EL (cell line): ENCODE results near the gene ANK3.
A peak's percentile ranks its signal among the peaks of the same experiment; 100 is the strongest.
"Not testable (repeated sequence)": the region's sequence is repeated elsewhere in the genome, so short reads cannot be mapped to it uniquely, and the experiment has no call there.

Source experiments
- DNase-seq: peaks from one replicate; pipeline ENCODE4 v3.0.0-alpha.2; 2016

ANK3 gene

DNA sequence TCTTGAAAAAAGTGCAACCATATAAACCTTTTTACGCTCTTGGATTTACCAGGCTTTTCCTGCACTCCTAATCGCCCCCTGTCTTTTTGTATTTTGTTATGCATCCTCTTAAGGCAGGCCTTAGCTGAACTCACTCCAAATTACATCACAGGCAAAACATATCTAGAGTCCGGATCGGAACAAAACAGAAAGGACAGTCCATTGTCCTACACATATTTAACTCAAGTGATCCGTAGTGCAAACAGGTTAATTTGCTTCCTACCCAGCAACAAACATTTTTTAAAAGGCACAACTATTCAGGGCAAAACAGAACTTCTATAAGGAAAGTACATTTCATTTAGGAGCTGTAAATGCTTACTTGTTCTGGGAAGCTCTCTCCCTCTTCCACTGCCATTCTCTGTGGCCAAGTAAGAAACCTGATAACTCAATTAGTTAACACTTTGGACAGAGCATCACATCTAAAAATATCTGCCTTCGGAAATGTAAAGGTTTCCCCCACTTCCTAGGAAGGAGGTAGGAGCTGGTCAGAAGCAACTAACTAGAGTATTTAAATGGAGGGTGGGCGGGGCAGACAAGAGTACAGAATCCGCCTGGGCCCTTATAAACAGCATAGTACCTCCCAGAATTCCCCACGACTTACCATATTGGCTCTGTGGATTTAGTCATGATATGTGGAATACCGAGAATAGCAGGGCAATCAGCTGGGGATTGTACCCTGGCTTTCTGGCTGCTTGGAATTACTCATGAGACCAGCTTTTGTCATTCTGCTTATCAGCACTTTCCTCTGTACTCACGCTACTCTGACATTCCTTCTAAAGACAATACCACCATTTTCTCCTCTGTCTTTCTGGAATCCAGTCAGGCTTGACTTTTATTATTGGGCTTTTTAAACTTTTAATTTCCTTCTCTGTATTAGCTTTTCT, 89.5 kb downstream of the ANK3 start:
- no peak for DNase-seq

DNA sequence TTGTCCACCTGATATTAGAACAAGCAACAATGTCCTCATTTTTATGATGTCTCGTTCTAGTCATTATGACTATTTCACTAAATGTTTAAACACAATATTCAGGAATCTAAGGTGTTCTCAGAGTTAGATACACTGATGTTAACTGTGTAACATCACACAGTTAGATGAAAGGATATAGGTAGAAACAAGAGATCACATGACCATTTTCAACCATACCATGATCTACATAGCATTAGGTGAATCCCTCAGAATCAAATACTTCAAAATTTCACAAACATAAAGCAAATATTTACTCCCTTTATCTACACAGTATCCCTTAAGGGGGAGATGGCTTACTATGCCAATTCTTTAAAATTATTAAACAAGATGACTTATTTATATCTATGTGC, 90.3 kb downstream of the ANK3 start:
- DNase-seq = no peak

DNA sequence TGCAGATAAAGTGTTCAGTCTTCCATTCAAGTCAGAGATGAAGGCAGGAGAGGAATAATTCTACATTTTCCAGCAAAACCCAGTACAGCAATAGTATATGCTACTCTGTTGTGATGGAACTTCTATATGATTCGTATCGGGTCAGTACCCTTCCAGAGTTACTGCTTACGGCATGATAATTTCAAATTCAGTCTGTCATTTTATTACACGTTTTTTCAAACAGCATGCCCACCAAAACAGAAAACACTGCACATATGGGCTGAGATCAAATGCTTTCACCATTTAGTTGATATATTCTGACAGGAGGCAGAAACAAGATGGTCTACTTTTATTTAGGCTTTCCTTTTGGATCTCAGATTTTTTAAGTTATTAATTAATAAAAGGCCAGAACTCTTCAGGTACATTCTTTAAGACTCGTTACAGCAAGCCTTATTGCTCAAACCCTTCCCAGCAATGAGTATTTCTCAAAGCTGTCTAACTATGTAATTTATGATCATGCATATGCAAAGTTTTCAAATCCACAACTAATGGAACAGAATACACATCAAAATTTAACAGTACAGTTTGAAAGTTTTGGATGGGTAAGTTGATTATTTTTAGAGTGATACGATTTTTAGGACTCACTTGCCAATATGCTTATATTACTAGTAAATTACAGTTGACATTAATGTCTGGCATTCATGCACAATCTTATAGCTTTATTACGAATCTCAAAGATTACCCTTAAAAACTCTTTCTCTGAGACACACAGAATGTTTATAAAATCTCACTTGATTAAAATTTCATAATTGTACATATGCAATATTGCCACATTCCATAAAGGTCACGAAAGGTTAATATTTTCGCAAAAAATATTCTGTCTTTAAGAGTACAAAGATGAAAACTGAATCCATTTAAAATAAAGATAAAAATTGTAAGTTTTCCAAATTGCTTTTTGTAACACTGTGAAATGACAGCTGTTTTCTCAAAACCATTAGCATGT, 91.0 kb downstream of the ANK3 start:
- DNase-seq = no peak

DNA sequence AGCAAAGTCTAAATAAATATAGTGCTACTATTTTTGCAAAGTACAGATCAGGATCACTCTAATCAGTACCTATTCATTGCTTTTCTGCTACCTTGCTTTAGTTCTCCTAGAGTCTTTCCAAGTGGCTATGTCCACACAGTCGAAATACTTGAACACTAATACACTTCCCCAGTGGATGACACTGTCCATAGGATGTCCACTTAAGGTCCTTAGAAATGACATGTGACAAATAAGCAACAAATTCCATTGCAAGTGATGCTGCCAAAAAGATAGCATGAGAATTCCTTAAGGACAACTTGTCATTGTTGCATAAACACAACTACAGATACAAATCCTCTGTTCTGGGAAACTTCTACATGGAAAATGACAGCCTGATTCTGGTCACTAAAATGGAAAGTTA, 93.6 kb downstream of the ANK3 start:
- DNase-seq = no peak

DNA sequence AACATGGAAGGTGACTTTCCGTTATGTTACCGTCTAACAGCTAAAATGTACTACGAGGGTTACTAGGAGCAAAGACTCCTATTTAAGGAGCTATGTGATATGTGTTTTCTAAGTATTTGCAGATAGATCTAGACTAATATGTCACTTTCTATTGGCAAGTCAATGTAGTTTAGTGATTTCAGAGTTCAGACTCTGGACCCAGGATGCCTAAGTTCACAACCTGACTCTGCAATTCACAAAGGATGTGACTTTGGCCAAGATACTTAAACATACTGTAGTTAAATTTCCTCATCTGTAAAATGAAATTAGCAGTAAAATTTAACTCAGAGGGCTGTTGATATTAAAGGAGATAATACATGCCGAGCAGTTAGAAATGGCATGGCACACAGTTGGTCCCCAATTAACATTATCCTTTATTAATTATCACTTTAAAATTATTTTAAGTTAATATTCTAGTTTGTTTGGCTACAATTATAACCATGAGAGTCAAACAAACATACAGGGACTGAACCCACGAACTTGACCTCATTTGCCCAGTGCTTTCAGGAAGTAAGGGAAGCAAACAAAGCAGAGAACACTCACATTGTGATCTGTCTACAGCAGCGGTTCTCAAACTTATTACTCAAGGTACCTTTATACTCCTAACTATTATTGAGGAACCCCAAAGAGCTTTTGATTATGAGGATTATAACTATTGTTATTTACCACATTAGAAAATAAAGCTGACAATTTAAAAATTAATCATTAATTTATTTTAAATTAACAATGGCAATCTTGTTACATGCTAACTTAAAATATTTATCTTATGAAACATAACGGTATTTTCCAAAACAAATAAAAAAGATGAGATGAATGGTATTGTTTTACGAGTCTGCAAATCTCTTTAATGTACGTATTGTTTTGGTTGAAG, 94.4 kb downstream of the ANK3 start:
- DNase-seq = no peak

DNA sequence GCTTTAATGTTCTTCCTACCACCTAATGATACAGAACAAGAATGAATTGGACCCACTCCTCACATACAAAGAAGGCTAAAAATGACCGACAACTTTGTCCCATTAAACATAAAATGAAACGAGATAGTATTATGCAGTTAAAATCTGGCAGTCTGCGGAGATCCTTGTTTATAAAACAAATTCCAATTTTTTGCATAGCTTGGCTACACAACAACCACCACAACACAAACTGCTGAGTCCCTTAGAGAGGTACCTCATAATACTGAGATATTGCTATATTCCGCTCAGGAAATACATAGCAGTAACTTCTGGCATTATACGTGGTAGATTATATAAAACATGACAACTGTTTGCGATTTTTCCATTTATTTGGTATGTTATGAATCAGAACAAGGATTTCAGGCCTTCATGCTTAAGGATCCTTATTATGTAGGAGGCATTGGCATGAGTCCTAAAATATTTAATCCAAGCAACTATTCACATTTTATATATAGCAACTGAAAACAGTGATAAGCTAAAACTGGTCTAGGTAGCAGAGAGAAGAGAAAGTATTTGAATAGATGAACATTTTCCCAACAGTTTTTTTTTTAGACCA, 96.0 kb downstream of the ANK3 start:
- no peak for DNase-seq

DNA sequence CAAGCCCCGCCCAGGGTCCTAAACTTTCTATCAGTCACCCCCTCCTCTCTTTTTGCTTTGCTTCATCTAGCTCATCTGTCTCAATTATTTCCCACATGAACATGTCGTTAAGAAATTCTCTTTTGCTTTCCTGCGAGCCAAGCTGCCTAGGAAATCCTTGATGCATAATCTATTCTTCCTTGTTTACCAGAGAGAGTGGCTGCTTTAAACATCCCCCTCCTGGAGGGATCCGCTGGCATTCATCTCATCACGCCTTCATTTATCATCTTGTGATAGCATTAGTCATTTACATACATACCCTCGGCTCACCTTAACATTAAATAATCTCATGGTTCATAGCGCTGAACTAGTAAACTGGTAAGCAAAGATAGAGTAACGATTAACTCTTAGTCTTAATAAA, 96.7 kb downstream of the ANK3 start:
- no peak for DNase-seq

DNA sequence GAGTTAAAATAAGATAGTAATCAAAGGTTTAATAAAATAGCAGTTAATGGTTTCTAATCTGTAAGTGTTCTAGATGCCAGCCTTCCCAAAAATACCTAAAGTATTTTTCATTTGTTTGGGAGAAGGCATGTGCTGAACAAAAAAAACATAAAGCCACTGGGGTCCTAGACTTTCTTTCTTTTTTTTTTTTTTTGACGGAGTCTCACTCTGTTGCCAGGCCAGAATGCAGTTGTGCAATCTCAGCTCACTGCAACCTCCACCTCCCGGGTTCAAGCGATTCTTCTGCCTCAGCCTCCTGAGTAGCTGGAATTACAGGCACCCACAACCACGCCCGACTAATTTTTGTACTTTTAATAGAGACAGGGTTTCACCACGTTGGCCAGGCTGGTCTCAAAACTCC, 97.1 kb downstream of the ANK3 start:
- DNase-seq = not testable (repeated sequence)

DNA sequence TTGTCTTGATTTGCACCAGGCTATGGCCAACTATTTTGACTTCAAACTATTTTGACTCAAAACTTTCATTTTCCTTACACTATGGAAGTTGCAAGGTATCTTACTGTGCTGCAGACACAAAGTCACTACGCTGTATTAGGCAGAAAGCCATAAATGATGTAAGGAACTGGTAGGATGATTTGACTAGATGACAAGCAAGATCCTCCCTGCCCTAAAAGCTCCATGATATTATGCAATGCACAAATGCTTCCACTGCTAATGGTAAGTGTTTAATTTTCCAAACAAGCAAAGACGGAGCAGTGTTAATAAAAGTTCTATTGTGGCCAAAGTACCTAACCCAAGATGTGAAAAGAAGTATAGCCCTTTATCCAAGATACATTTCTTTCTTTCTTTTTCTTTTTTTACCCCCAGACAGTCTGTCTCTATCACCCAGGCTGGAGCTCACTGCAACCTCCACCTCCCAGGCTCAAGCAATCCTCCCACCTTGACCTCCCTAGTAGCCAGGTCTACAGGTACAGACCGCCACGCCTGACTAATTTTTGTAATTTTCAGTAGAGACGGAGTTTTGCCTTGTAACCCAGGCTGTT, 98.2 kb downstream of the ANK3 start:
- DNase-seq = no peak

DNA sequence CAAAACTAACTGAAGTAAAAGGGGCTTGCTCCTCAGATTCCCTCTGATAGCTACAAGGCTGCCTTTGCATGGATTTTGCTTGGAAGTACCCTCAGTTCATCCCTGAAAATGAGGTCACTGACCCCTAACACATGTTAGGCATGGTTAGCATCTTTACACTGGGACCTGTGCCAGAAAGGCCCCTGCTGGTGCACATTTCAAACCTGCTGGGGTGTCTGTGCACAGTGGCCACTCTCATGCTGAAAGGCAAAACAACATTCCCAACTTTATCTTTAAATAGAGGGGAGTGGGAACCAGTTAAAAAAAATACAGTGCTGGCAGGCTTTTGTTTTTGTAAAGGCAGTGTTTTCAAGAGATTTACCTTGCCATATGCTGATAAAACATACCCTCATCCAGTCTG, 99.1 kb downstream of the ANK3 start:
- DNase-seq = no peak

DNA sequence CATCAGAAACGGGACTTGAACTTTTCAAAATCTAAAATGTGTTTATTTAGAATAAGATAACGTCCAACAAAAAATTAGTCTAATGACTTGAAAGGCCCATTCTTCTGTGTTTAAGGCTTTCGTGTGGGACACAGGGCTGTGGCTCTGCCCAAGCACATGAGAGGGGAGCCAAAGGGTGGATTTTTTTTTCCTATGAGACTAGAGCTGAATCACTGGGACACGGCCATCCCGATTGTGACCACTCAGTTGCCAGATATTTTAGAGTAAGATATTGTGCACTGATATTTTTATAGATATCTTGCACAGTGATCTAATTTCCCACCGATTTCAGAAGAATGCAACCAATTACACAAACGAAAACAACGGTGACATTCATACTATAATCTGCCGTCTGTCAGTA, 99.9 kb downstream of the ANK3 start:
- DNase-seq = no peak

DNA sequence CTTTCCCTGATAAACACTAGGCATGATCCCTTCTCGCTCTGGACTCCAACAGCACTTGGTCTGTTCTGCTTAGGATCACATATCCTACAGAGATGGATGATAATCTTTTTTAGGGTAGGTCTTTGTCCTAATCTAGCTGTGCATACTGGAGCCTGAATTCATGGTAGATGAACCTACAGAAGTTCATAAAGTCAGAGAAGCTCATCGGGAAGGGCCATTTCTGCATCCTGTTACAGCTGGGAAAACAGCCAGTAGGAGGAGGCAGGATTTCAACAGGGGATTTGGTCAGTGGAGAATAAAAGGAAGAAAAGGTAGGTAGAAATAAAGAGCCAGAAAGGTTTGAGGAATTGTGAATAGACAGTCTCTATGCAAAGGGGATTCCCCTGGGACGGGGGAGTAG, 101.4 kb downstream of the ANK3 start:
- DNase-seq = no peak

DNA sequence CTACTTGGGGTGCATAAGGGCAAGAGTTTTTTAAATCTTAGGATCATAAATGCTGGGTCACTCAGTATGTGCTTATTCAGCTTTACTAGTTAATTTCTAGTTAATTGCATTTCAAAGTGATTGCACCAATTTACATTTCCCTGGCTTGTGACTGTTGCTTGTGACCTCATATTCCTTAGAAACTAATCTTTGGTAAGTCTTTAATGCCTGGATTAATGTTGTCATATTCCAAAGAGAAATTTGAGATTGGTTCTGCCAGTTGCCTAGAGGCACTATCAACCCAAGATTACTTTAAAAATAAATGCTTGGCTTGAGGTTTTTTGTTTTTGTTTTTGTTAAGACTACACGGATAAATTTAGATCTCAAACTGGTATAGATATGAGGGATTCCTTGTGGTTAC, 103.1 kb downstream of the ANK3 start:
- no peak for DNase-seq

DNA sequence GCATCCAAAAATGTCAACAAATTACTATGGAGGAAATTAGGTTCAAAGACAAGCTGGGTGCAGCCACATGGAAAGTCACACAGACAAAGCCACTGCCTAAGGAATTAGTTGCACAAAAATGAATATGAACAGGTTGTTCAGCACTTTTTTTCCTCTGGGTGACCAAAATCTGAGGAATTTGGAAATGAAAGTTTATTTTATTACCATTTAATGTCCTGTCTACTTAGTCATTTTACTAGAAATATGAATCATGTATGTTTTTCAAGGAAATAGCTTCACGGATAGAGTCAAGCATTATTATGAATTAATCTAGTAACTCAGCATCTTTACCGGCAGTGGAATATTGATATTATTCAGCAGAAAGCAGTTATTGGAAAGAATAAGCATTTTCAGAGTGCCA, 106.3 kb downstream of the ANK3 start:
- peak; percentile 55 for DNase-seq

DNA sequence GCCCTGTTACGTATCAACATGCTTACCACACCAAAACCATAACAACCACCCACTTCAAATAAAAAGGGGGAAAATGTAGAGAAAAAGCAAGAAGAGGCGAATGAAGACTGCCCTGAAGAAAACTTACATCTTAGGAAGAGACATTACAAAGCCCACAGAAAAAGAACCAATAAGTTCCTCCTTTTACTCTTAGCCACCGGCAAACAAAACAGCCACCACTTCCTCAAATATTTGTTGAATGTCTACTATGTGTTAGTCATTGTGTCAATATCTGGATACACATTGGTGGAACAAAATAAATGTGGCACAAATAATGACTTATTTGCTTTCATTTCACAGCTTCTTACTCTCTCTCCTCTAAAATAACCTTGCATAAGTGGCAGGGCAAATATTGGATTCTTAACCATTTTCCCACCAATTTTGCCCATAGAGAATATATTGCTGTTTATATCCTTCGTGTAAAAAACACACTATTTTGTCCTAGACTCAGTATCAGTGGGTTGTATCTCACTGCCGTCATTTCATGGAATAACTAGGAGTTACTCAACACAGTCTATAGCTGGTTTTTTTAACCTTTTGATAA, 106.8 kb downstream of the ANK3 start:
- peak; percentile 81 for DNase-seq

DNA sequence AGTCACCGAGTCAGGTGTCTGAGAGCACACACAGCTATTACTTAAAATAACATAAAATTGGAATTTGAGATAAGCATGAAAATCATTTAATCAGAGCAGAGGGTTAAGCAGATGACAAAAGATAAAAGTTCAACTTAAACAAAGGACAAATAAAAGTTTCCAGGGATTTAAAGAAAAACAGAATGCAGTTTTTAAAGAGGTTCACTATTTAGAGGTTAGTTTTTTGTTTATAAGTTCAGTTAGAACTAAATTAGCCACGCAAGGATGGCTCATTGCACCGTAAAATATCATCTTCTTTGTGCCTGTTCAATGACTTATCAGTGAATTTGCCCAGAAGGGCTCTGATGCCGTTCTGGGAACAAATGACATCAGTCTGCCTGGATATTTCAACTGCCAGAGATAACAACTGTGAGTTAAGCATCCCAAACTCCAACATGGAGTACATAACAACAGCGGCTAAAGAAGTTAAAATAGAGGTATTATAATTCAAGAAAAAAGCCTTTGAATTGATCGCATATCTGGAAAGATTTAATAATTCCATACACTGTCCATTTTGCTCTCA, 107.8 kb downstream of the ANK3 start:
- peak; percentile 25 for DNase-seq

DNA sequence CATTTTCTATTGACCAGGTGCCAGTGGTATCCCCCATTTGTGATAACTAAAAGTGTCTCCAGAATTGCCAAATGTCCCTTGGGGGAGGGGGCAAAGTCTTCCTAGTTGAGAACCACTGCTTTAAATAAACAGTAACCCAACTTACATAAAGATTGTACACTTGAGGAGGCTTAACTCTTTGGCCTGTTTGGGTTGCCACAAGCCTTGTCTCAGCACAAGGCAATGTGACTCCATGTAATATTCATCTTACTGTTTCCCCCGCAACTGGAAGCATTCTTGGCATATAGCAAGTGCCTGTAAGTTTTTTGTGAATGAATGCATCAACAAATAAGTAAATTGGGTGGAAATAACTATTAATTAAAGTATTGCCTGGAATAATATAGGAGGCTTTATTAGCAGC, 108.3 kb downstream of the ANK3 start:
- DNase-seq = no peak

DNA sequence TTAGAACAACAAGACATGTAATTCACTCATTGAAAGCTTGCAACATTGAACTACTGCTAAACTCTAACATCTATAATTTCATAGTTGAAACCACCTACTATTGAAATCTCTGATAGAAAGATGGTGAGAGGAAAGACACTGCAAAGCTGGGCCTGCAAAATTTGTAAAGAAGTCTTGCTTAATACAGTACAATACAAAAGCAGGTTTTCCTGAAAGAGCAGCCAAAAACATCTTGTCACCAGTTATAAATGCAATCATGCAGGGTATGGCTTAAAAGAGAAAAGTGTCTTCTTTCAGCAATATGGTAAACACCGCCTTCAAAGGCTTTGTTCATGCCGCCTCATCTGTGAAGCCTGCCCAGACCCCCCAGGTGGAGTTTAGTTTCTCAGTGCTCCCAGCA, 109.2 kb downstream of the ANK3 start:
- no peak for DNase-seq

DNA sequence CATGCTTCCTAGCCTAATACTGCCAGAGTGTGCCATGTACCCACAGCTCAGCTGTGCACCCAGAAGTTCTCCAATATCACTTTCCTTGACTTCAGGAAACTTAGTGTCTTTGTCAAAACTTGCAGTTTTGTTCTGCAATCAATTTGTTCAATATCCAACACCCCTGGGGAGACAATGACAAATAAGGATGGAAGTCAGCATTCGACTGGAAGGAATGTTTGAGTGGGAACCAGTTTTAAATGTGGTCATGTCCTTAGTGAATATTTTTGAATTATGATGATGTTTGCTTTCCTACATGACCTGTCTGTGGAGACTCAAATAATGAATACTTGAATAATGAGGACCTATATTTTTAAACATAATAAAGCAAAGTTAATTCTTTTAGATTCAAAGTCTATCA, 112.0 kb downstream of the ANK3 start:
- no peak for DNase-seq

DNA sequence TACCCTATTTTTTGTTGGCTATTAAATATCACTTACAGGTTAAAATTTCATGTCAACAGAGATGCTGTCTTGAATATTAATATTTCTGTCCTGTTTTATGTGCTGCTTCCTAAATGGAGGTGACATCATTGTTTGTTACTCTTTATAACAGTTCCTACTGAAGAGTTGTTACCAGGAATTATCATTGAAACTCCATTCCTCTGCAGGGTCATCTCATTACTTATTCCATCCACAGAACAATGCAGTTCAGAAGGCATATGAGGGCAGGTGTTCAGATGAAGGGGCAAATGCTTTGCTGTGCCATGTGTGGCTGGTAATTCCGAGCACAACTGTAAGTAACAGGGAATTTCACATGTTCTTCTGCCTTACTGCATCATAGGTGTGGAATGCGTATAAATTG, 113.4 kb downstream of the ANK3 start:
- DNase-seq = no peak
